Ovary (tissue), 9 donors: ENCODE measurements around the gene TMEM272. TPM values are rescaled to one million over a fixed set of nuclear protein-coding genes. Genes with fewer than 3 reads are reported as not detected.

Experiments used
- DNase-seq, 5 donors: peaks; one replicate each; pipeline ENCODE4 v3.0.0-alpha.2; 2019 to 2020
- H3K27ac ChIP-seq, 2 donors: fragments of 200-600 bp; one replicate each; pipeline versions ENCODE4 v1.5.1 to v1.8.0; 2019 to 2022
- H3K27me3 ChIP-seq: fragments of 200-600 bp; one replicate; pipeline ENCODE4 v1.8.0; 2022
- H3K36me3 ChIP-seq: fragments of 200-600 bp; sonication (generic); one replicate; pipeline ENCODE4 v1.5.1; 2019
- H3K4me1 ChIP-seq: one replicate; pipeline ENCODE4 v1.8.1; 2013; ENCODE audit warnings: mild to moderate bottlenecking, moderate library complexity; ENCODE audit not compliant: insufficient read depth
- H3K4me3 ChIP-seq: fragments of 200-600 bp; sonication (generic); one replicate; pipeline ENCODE4 v1.5.1; 2017
- H3K9me3 ChIP-seq, 2 donors: fragments of 200-600 bp in 1 of 2; sonication (generic) in 1 of 2; one replicate each; pipeline versions ENCODE4 v1.5.1 to v1.8.1; 2013 to 2019; ENCODE audit warnings: mild to moderate bottlenecking in 1 of 2, moderate library complexity in 1 of 2
- CTCF ChIP-seq, 3 donors: fragments of 450-650 bp in 2 of 3; fragments of 200-600 bp in 1 of 3; IDR thresholded peaks; one replicate each; pipeline versions ENCODE4 v1.5.1 to v1.8.0; 2016 to 2022; ENCODE audit warnings: antibody characterized with exemption in 3 of 3, mild to moderate bottlenecking in 1 of 3
- EP300 ChIP-seq: sonication (generic); formaldehyde crosslinking; IDR thresholded peaks from one replicate; pipeline ENCODE4 v1.6.1; 2017; ENCODE audit warnings: antibody characterized with exemption
- POLR2A ChIP-seq: fragments of 450-650 bp; IDR thresholded peaks from one replicate; pipeline ENCODE4 v1.6.1; 2017; ENCODE audit warnings: antibody characterized with exemption, mild to moderate bottlenecking, moderate library complexity
- WGBS, 3 donors: extraction: QIAGEN DNeasy Blood & Tissue Kit in 1 of 3; methylation state at CpG; one replicate each; pipeline versions ENCODE4 v1.1.5 to v1.1.7; 2013 to 2017; 5-methylcytosine and 5-hydroxymethylcytosine counted together
- intact Hi-C, 4 donors: fragments of 100-400 bp; cut with DNase I; formaldehyde crosslinking; loops; one replicate each; pipeline versions ENCODE4 v1.11.0 to v1.15.1; 2022 to 2023
- polyA plus RNA-seq, 2 donors: library from polyadenylated mRNA; stranded (reverse); fragments of 200-250 nt in 1 of 2; fragments of 350-450 nt in 1 of 2; fragmentation: Illumina TruSeq in 1 of 2; extraction: RNeasy Lipid Tissue Mini Kit (QIAGEN cat#74804) in 1 of 2; gene quantifications; one replicate each; pipeline ENCODE4 v1.2.3, GENCODE V29; 2013 to 2014
- total RNA-seq, 7 donors: library from RNA; depleted of rRNA in 2 of 7; stranded (reverse); fragments of >200 nt in 2 of 7; fragmentation: NEBNext Ultra II Directional in 3 of 7; extraction: Animal tissue kit (Norgen Biotek cat#: 25700) in 3 of 7; gene quantifications; one replicate each; pipeline versions ENCODE4 v1.1.0 to v1.2.4, GENCODE V29; 2016 to 2023
- donor health status: DM: no; HTN: no; CAD: no; lungs with moderate emphysema.
- donor health status: DM: no; HTN: no; CAD: no.
- donor health status: Bipolar disorder and iron deficiency.
- donor health status: DM: yes; HTN: yes; CAD: no.
- donor health status: DM: no; HTN: no; CAD: no.
- donor health status: DM: yes; HTN: yes; CAD: no.

Gene TMEM272
- total and polyA plus RNA-seq, 9 donors, result 0.05 to 0.28 (median 0.11) TPM; not detected in 2

- Histone ChIP-seq H3K9me3 (no peaks in the 10 kb centered on the region), H3K4me3 (no peak overlapping the region), H3K27ac (no peak overlapping the region), H3K36me3 (no peaks in the 10 kb centered on the region), H3K4me1 (no peaks in the 10 kb centered on the region), H3K27me3 (no peaks in the 10 kb centered on the region)
- intact Hi-C loops, result loop anchor here in 2 of 4 donors (10.0 kb wide), 1 partner anchor 305 kb away; the partner anchor contains the start of gene NEK5 (in 2 of the 2)
- TF ChIP-seq POLR2A (no peak), CTCF (IDR thresholded peaks at IDR 0.05) (no peak), EP300 (no peak)
- no peak for DNase-seq
- 86 to 98% (median 91%) methylated on average over 3 of the region's 3 CpGs for WGBS, 3 donors
These were observed 25.4 kb downstream of the TMEM272 start for GRCh38 chr13:51819544-51819943.

GRCh38 chr13:51818781-51819511 lies 26.0 kb downstream of the TMEM272 start:
- WGBS, 3 donors, result 77 to 81% (median 80%) methylated on average over 9 of the region's 9 CpGs
- intact Hi-C loops, result loop anchor here in 2 of 4 donors (10.0 kb wide), 1 partner anchor 306 kb away; the partner anchor contains the start of gene NEK5 (in 2 of the 2)
- Histone ChIP-seq H3K36me3 (no peaks in the 10 kb centered on the region), H3K4me1 (no peaks in the 10 kb centered on the region), H3K27ac (no peak overlapping the region), H3K9me3 (no peaks in the 10 kb centered on the region), H3K4me3 (no peak overlapping the region), H3K27me3 (no peaks in the 10 kb centered on the region)
- TF ChIP-seq POLR2A, result no peak
- no peak for TF ChIP-seq CTCF (IDR thresholded peaks at IDR 0.05)
- TF ChIP-seq EP300, result no peak
- no peak for DNase-seq

GRCh38 chr13:51818276-51818675 lies 26.7 kb downstream of the TMEM272 start:
- TF ChIP-seq CTCF (IDR thresholded peaks at IDR 0.05), result no peak
- no peak for TF ChIP-seq POLR2A
- TF ChIP-seq EP300, result no peak
- Histone ChIP-seq H3K9me3 (no peaks in the 10 kb centered on the region), H3K27ac (no peak overlapping the region), H3K4me1 (no peaks in the 10 kb centered on the region), H3K36me3 (no peaks in the 10 kb centered on the region), H3K4me3 (no peak overlapping the region), H3K27me3 (no peaks in the 10 kb centered on the region)
- intact Hi-C loops, result loop anchor here in 2 of 4 donors (10.0 kb wide), 1 partner anchor 307 kb away; the partner anchor contains the start of gene NEK5 (in 2 of the 2)
- WGBS, 3 donors, result 92 to 95% (median 93%) methylated on average over 4 of the region's 4 CpGs
- DNase-seq, result no peak

- no peak overlapping the region for H3K27ac ChIP-seq
- intact Hi-C loops, result loop anchor here in 2 of 4 donors (10.0 kb wide), 1 partner anchor 307 kb away; the partner anchor contains the start of gene NEK5 (in 2 of the 2)
- no peak for DNase-seq
- no peak for TF ChIP-seq POLR2A
- no peak for TF ChIP-seq EP300
- TF ChIP-seq CTCF (IDR thresholded peaks at IDR 0.05), result no peak
- no peaks in the 10 kb centered on the region for H3K4me1 ChIP-seq
- H3K27me3 ChIP-seq, result no peaks in the 10 kb centered on the region
- H3K4me3 ChIP-seq, result no peak overlapping the region
- 77 to 90% (median 86%) methylated on average over 8 of the region's 8 CpGs for WGBS, 3 donors
- no peaks in the 10 kb centered on the region for H3K9me3 ChIP-seq
- H3K36me3 ChIP-seq, result no peaks in the 10 kb centered on the region
These were observed 27.3 kb downstream of the TMEM272 start for GRCh38 chr13:51817717-51818116.
